ENCODE results near the gene MRPL42.
"Not testable (repeated sequence)": the region's sequence is repeated elsewhere in the genome, so short reads cannot be mapped to it uniquely, and the experiment has no call there.

Gene MRPL42

DNA sequence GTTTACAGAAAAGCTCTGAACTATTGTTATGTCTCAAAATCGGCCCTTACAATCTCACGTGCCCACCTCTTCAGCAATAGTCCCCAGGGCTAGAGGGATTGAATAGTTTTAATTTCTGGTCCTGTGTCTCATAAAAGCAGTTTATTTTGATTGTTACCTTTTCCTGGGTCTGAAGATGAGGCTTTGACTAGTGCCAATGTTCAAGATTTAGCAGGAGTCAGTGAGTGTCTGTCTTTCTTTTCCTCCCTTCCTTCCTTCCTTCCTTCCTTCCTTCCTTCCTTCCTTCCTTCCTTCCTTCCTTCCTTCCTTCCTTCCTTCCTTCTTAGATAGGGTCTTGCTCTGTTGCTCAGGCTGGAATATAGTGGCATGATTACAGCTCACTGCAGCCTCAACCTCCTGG lies 80.5 kb downstream of the MRPL42 start:
- H3K27me3 ChIP-seq (ENCODE audit: insufficient read depth, low read length, poor library complexity) = no peaks in the 10 kb centered on the region
- H3K56ac ChIP-seq (ENCODE audit: low read length) = no peak overlapping the region
- H2AK5ac ChIP-seq (ENCODE audit: low read length) = no peak overlapping the region
- H2BK5ac ChIP-seq (ENCODE audit: low read length) = no peak overlapping the region
- H3K4ac ChIP-seq (ENCODE audit: low read depth, low read length) = no peak overlapping the region
- H4K5ac ChIP-seq (ENCODE audit: low read length) = no peak overlapping the region
- no peak overlapping the region for H2BK120ac ChIP-seq (ENCODE audit: low read depth, low read length)
- no peak overlapping the region for H2BK15ac ChIP-seq (replicated peaks; ENCODE audit: low read depth)
- H3K9ac ChIP-seq (ENCODE audit: low read length) = no peak overlapping the region
- no peak overlapping the region for H3K23ac ChIP-seq (ENCODE audit: low read length)
- H4K8ac ChIP-seq (ENCODE audit: low read depth, low read length) = no peak overlapping the region
- no peaks in the 10 kb centered on the region for H3K79me1 ChIP-seq (ENCODE audit: low read length)
- H3K79me2 ChIP-seq (ENCODE audit: control insufficient read depth, insufficient read depth, low read length) = no peaks in the 10 kb centered on the region
- H3K36me3 ChIP-seq (ENCODE audit: control insufficient read depth, insufficient read depth, low read length) = no peaks in the 10 kb centered on the region
- H3K4me1 ChIP-seq (ENCODE audit: control insufficient read depth, low read depth, low read length) = no peaks in the 10 kb centered on the region
- no peak overlapping the region for H3K4me2 ChIP-seq (ENCODE audit: low read length)
- no peak overlapping the region for H3K27ac ChIP-seq (ENCODE audit: low read depth, low read length)
- H3K18ac ChIP-seq (ENCODE audit: low read length) = no peak overlapping the region
- no peak for DNase-seq
- no CpG with 5 or more reads among the region's 2 CpGs for WGBS (ENCODE audit: extremely low coverage, insufficient coverage, low lambda C conversion rate)
- H3K4me3 ChIP-seq (ENCODE audit: low read length) = no peak overlapping the region

DNA sequence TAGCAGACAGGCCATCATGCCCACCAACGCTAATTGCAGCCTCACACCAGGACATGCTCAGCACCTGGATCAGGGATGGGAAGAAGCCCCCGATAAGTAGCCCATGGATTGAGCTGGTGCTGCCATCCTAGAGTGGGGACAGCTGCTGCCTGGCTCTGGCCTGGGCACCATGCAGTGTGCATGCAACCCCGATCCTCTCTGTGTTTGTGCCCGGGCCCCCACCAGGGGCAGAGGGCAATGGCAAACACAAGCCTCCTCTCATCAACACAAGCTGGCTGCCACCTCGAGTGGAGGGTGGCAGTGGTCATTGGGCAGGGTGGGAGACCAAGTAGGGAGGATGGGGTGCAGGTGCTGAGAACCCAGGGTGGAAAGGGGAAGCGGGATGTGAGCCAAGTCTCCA lies 81.9 kb downstream of the MRPL42 start:
- no peak overlapping the region for H4K5ac ChIP-seq (ENCODE audit: low read length)
- H3K56ac ChIP-seq (ENCODE audit: low read length) = no peak overlapping the region
- no peak overlapping the region for H2BK15ac ChIP-seq (replicated peaks; ENCODE audit: low read depth)
- DNase-seq = no peak
- no peak overlapping the region for H3K9ac ChIP-seq (ENCODE audit: low read length)
- H3K4me1 ChIP-seq (ENCODE audit: control insufficient read depth, low read depth, low read length) = no peaks in the 10 kb centered on the region
- no CpG with 5 or more reads among the region's 6 CpGs for WGBS (ENCODE audit: extremely low coverage, insufficient coverage, low lambda C conversion rate)
- no peak overlapping the region for H3K4ac ChIP-seq (ENCODE audit: low read depth, low read length)
- H3K79me2 ChIP-seq (ENCODE audit: control insufficient read depth, insufficient read depth, low read length) = no peaks in the 10 kb centered on the region
- no peak overlapping the region for H2BK5ac ChIP-seq (ENCODE audit: low read length)
- H3K23ac ChIP-seq (ENCODE audit: low read length) = no peak overlapping the region
- no peak overlapping the region for H3K27ac ChIP-seq (ENCODE audit: low read depth, low read length)
- no peak overlapping the region for H3K18ac ChIP-seq (ENCODE audit: low read length)
- no peak overlapping the region for H3K4me2 ChIP-seq (ENCODE audit: low read length)
- no peak overlapping the region for H2BK120ac ChIP-seq (ENCODE audit: low read depth, low read length)
- no peak overlapping the region for H3K4me3 ChIP-seq (ENCODE audit: low read length)
- no peaks in the 10 kb centered on the region for H3K27me3 ChIP-seq (ENCODE audit: insufficient read depth, low read length, poor library complexity)
- no peak overlapping the region for H4K8ac ChIP-seq (ENCODE audit: low read depth, low read length)
- no peaks in the 10 kb centered on the region for H3K79me1 ChIP-seq (ENCODE audit: low read length)
- H2AK5ac ChIP-seq (ENCODE audit: low read length) = no peak overlapping the region
- no peaks in the 10 kb centered on the region for H3K36me3 ChIP-seq (ENCODE audit: control insufficient read depth, insufficient read depth, low read length)

DNA sequence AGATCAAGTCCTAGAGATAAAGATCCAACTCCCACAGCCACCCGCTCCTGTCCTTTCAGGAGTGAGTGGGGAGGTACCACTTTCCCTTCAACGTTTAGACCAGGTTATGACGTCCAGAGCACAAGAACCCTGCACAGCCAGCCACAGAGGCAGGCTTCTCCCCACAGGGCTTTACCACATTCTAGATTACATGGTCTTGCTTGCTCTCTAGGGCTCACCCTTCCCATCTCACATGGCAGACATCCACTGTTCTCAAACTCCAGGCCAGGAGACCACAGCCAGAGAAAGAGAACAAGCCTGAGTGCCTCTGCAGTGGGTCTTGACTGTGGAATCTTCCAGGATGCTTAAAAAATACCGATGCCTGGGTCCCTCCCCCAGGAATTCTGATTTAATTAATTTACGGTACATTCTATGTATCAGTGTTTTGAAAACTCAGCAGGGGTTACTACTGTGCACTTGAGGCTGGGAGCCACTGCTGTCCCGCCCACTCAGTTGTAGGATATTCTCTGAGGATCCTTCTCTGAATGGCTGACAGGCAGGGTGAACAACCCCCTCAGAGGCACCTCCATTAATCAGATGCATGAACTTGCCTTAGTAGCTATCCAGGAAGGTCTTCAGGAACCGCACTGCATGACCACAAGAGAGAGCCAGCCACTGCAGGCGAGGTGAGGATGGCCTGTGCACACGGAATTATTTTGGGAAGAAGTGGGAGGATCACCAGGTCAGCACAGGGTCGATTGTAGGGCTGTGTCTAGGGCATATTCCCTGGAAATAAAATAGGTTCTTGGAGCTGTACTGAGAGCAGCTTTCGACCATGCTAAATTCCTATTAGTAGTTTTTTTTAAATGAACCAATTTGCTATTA lies 83.7 kb downstream of the MRPL42 start:
- H3K23ac ChIP-seq (ENCODE audit: low read length) = no peak overlapping the region
- H3K27me3 ChIP-seq (ENCODE audit: insufficient read depth, low read length, poor library complexity) = no peaks in the 10 kb centered on the region
- WGBS (ENCODE audit: extremely low coverage, insufficient coverage, low lambda C conversion rate) = no CpG with 5 or more reads among the region's 11 CpGs
- no peak overlapping the region for H3K4me3 ChIP-seq (ENCODE audit: low read length)
- no peaks in the 10 kb centered on the region for H3K79me1 ChIP-seq (ENCODE audit: low read length)
- H3K4me2 ChIP-seq (ENCODE audit: low read length) = no peak overlapping the region
- no peak overlapping the region for H2AK5ac ChIP-seq (ENCODE audit: low read length)
- DNase-seq = peak; percentile 14
- H4K5ac ChIP-seq (ENCODE audit: low read length) = no peak overlapping the region
- no peak overlapping the region for H2BK15ac ChIP-seq (replicated peaks; ENCODE audit: low read depth)
- no peak overlapping the region for H4K8ac ChIP-seq (ENCODE audit: low read depth, low read length)
- H3K9ac ChIP-seq (ENCODE audit: low read length) = no peak overlapping the region
- H3K36me3 ChIP-seq (ENCODE audit: control insufficient read depth, insufficient read depth, low read length) = no peaks in the 10 kb centered on the region
- no peak overlapping the region for H3K56ac ChIP-seq (ENCODE audit: low read length)
- no peak overlapping the region for H3K4ac ChIP-seq (ENCODE audit: low read depth, low read length)
- no peak overlapping the region for H2BK120ac ChIP-seq (ENCODE audit: low read depth, low read length)
- no peaks in the 10 kb centered on the region for H3K79me2 ChIP-seq (ENCODE audit: control insufficient read depth, insufficient read depth, low read length)
- H3K18ac ChIP-seq (ENCODE audit: low read length) = no peak overlapping the region
- H3K4me1 ChIP-seq (ENCODE audit: control insufficient read depth, low read depth, low read length) = no peaks in the 10 kb centered on the region
- no peak overlapping the region for H3K27ac ChIP-seq (ENCODE audit: low read depth, low read length)
- no peak overlapping the region for H2BK5ac ChIP-seq (ENCODE audit: low read length)

DNA sequence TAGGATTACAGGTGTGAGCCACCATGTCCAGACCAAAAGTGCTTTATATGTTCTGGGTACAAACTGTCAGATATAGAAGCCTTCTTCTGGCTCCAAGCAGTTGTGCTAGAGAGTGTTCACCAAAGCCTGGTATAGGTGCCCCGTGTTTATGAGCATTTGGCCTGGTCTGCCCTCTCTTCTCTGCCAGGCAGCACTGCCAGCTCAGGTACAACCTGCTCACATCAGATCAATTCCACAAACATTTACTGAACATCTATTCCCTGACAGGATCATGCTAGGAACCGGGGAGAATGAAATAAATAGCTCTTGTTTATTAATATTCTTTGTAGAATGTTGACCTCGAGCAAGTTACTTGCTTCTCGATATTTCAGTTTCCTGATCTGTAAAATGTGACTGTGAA lies 85.1 kb downstream of the MRPL42 start:
- Histone ChIP-seq H3K4me3 (ENCODE audit: low read length) (no peak overlapping the region), H3K4me1 (ENCODE audit: control insufficient read depth, low read depth, low read length) (no peaks in the 10 kb centered on the region), H2BK5ac (ENCODE audit: low read length) (no peak overlapping the region), H3K9ac (ENCODE audit: low read length) (no peak overlapping the region), H2BK15ac (replicated peaks; ENCODE audit: low read depth) (no peak overlapping the region), H3K27me3 (ENCODE audit: insufficient read depth, low read length, poor library complexity) (no peaks in the 10 kb centered on the region), H3K56ac (ENCODE audit: low read length) (no peak overlapping the region), H4K5ac (ENCODE audit: low read length) (no peak overlapping the region), H3K27ac (ENCODE audit: low read depth, low read length) (no peak overlapping the region), H2AK5ac (ENCODE audit: low read length) (no peak overlapping the region), H3K4me2 (ENCODE audit: low read length) (no peak overlapping the region), H3K79me2 (ENCODE audit: control insufficient read depth, insufficient read depth, low read length) (no peaks in the 10 kb centered on the region), H2BK120ac (ENCODE audit: low read depth, low read length) (no peak overlapping the region), H3K4ac (ENCODE audit: low read depth, low read length) (no peak overlapping the region), H4K8ac (ENCODE audit: low read depth, low read length) (no peak overlapping the region), H3K79me1 (ENCODE audit: low read length) (no peaks in the 10 kb centered on the region), H3K18ac (ENCODE audit: low read length) (no peak overlapping the region), H3K36me3 (ENCODE audit: control insufficient read depth, insufficient read depth, low read length) (no peaks in the 10 kb centered on the region), H3K23ac (ENCODE audit: low read length) (no peak overlapping the region)
- no peak for DNase-seq
- no CpG with 5 or more reads among the region's 4 CpGs for WGBS (ENCODE audit: extremely low coverage, insufficient coverage, low lambda C conversion rate)

DNA sequence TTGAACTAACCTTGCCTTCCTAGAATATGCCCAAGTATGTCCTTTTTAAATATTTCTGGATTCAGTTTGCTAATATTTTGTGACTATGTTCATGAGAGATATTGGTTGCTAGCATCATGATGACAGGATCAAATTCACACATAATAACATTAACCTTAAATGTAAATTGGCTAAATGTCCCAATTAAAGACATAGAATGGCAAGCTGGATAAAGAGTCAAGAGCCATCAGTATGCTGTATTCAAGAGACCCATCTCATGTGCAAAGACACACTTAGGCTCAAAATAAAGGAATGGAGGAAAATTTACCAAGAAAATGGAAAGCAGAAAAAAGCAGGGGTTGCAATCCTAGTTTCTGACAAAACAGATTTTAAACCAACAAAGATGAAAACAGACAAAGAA lies 90.6 kb downstream of the MRPL42 start:
- not testable (repeated sequence) for H2BK120ac ChIP-seq (ENCODE audit: low read depth, low read length); H3K79me1 ChIP-seq (ENCODE audit: low read length); H3K4me1 ChIP-seq (ENCODE audit: control insufficient read depth, low read depth, low read length); H2AK5ac ChIP-seq (ENCODE audit: low read length); H4K5ac ChIP-seq (ENCODE audit: low read length); H3K27me3 ChIP-seq (ENCODE audit: insufficient read depth, low read length, poor library complexity); H3K79me2 ChIP-seq (ENCODE audit: control insufficient read depth, insufficient read depth, low read length); H3K9ac ChIP-seq (ENCODE audit: low read length); H2BK5ac ChIP-seq (ENCODE audit: low read length); H4K8ac ChIP-seq (ENCODE audit: low read depth, low read length); H3K4me2 ChIP-seq (ENCODE audit: low read length); H3K27ac ChIP-seq (ENCODE audit: low read depth, low read length); H3K36me3 ChIP-seq (ENCODE audit: control insufficient read depth, insufficient read depth, low read length); H3K23ac ChIP-seq (ENCODE audit: low read length); H3K4me3 ChIP-seq (ENCODE audit: low read length); H2BK15ac ChIP-seq (replicated peaks; ENCODE audit: low read depth); H3K4ac ChIP-seq (ENCODE audit: low read depth, low read length); DNase-seq; H3K18ac ChIP-seq (ENCODE audit: low read length); H3K56ac ChIP-seq (ENCODE audit: low read length)

DNA sequence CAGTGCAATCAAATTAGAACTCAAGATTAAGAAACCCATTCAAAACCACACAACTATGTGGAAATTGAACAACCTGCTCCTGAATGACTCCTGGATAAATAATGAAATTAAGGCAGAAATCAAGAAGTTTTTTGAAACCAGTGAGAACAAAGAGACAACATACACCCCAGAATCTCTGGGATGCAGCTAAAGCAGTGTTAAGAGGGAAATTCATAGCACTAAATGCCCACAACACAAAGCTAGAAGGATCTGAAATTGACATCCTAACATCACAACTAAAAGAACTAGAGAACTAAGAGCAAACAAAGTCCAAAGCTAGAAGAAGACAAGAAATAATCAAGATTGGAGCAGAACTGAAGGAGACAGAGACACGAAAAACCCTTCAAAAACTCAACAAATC lies 91.4 kb downstream of the MRPL42 start:
- not testable (repeated sequence) for H2BK120ac ChIP-seq (ENCODE audit: low read depth, low read length); DNase-seq; H3K27me3 ChIP-seq (ENCODE audit: insufficient read depth, low read length, poor library complexity); H3K4me2 ChIP-seq (ENCODE audit: low read length); H3K36me3 ChIP-seq (ENCODE audit: control insufficient read depth, insufficient read depth, low read length); H3K56ac ChIP-seq (ENCODE audit: low read length); H3K27ac ChIP-seq (ENCODE audit: low read depth, low read length); H4K5ac ChIP-seq (ENCODE audit: low read length); H3K4me3 ChIP-seq (ENCODE audit: low read length); H3K18ac ChIP-seq (ENCODE audit: low read length); H3K4me1 ChIP-seq (ENCODE audit: control insufficient read depth, low read depth, low read length); H3K79me1 ChIP-seq (ENCODE audit: low read length); H4K8ac ChIP-seq (ENCODE audit: low read depth, low read length); H3K4ac ChIP-seq (ENCODE audit: low read depth, low read length); H3K23ac ChIP-seq (ENCODE audit: low read length); H3K79me2 ChIP-seq (ENCODE audit: control insufficient read depth, insufficient read depth, low read length); H2BK15ac ChIP-seq (replicated peaks; ENCODE audit: low read depth); H2AK5ac ChIP-seq (ENCODE audit: low read length); H3K9ac ChIP-seq (ENCODE audit: low read length); H2BK5ac ChIP-seq (ENCODE audit: low read length)
- no CpG with 5 or more reads among the region's 1 CpG for WGBS (ENCODE audit: extremely low coverage, insufficient coverage, low lambda C conversion rate)

Data from mesendoderm (in vitro differentiated cells).